HG03045 (cell line): ENCODE data around the gene LRRC10B.

ENCODE experiments used
- ATAC-seq: cut with Tn5 transposase; IDR thresholded peaks from one replicate; pipeline ENCODE4 v1.9.1; 2021; ENCODE audit warnings: mild to moderate bottlenecking, moderate library complexity; ENCODE audit not compliant: unreplicated experiment

LRRC10B gene

DNA sequence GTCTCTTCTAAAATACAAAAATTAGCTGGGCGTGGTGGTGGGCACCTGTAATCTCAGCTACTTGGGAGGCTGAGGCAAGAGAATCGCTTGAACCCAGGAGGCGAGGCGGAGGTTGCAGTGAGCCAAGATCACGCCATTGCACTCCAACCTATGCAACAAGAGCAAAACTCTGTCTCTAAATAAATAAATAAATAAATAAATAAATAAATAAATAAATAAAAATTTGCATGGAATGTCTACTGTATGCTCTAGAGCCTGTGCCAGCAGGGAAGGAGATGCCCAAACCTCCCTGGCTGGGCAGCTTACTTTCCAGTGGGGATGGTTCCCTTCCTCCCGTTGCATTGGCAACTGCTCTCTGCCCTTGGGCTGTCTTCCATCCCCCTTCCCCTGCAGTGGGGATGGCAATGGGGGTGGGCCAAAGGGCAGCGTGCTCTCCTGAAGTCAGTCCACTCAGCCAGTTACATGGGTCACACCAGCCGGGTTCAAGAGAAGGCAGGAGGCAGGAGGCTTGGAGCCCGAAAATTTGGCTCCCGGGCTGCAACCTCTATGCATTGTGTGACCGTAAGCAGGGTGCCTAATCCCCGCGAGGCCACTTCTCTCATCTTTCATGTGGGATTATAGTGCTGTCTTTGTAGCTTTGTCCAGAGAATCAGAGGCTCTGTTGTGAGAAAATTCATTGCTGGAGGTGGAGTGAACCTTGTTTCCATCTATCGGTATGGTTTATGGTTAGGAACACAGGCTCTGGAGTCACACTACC lies 1.4 kb upstream of the LRRC10B start:
- ATAC-seq, result no peak

DNA sequence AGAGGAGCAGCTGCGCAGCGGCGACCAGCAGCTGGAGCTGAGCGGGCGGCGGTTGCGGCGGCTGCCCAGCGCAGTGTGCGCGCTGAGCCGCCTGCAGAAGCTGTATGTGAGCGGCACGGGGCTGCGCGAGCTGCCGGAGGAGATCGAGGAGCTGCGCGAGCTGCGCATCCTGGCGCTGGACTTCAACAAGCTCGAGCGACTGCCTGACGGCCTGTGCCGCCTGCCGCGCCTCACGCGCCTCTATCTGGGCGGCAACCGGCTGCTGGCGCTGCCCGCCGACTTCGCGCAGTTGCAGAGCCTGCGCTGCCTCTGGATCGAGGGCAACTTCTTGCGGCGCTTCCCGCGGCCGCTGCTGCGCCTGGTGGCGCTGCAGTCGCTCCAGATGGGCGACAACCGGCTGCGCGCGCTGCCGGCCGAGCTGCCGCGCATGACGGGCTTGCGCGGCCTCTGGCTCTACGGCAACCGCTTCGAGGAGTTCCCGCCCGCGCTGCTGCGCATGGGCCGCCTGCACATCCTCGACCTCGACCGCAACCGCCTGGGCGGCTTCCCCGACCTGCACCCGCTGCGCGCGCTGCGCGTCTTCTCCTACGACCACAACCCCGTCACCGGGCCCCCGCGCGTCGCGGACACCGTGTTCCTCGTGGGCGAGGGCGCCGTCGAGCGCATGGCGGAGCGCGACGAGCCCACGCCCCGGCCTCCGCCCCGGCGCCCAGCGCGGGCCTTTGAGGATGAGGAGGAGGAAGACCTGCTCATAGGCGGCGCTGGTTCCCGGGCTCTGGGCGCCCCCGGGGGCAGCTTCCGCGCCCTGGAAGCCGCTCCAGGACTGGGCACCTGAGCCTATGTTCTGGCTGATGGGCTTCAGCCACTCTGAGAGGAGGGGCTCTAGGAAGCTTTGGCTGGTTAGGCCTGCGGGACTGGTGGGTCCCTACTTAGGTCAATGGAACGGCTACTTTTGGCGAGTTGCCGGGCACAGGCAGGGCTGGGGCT lies 787 bp downstream of the LRRC10B start:
- ATAC-seq, result no peak

DNA sequence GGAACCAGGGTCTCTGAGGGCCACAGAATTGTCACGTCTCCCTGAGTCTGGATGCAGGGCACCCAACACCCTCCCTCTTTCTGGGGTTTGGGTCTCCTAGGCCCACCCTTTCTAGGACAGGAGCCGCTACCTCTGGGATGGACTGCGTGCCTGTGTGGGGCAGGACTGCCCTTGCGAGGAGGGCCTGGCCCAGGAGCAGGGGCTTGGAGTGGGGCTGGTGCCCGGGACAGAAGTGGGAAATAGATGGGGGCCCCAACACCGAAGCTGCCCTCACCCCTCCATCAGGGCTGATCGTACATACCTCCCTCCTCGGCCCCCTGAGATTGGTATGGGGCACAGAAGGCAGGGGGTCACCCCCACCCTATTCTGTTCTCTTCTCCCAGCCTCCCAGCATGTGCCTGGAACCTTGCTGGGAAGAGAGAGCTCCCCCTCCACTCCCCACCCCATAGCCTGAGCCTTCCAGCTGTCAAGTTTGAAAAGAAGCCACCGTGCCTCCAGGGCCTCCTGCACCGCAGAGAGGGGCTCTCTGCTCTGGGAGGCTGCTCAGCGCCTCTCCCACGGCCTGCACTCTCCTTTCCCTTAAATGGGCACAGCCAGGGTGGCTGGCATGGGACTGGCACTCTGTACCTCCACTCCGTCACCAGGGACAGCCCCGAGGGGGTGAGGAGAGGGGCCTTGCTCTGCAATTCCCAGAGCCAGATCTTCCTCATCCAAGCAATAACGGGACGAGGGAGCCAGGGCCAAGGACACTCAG lies 1.8 kb downstream of the LRRC10B start:
- no peak for ATAC-seq

DNA sequence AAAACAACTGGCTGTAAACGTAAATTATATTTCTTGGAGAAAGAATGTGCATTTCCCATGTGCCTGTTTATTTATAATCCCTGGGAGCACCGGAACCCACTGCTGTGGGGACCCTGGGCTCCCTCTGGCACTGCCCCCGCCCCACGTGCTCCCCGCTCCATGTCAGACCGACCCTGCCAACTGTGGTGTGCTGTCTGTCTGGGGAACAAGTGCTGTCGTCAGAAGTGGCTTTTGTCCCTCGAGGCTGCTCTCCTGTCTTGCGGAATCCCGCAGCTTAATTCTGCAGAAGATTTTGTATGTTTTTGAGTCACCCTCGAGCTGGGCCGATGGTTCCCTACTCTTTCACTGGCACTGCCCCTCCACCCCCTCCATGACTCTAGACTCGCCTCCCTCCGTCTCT lies 2.4 kb downstream of the LRRC10B start:
- ATAC-seq, result no peak

DNA sequence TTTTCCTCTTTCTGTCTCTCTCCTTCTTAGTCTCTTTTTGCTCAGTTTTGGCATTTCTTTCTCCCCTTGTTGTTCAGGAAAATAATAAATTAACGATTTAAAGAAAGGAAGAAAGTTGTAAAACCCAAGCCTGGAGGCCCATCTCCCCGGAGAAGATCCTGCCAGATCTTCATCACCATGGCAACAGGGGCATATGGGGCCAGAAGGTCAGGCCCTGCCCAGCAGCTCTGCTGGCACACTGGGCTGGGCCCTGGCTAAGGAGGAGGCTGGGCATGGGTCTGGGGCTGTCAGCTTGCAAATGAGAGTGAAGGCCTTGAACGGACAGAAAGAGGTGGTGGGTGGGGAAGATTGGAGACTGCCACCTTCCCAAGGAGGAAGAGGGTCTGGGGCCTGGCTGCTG lies 2.8 kb downstream of the LRRC10B start:
- ATAC-seq, result no peak

DNA sequence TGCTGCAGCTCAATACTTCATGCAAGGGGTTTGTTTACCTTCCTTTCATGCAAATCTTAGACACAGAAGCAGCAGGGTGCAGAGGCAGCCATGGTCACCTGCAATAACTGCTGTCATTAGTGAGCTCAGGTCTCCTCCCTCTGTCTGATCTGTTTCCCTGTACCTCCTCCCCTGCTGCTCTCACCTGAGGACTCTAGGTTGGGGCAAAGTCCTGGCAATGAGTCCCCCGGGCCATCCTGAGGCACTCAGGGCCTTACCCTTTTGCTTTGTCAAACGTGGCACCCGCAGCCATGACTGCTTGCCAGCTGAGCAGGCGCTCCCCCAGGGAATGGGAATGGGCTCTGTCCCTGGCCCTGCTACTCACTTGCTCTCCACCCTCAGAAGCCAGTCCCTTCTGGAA lies 3.9 kb downstream of the LRRC10B start:
- no peak for ATAC-seq

DNA sequence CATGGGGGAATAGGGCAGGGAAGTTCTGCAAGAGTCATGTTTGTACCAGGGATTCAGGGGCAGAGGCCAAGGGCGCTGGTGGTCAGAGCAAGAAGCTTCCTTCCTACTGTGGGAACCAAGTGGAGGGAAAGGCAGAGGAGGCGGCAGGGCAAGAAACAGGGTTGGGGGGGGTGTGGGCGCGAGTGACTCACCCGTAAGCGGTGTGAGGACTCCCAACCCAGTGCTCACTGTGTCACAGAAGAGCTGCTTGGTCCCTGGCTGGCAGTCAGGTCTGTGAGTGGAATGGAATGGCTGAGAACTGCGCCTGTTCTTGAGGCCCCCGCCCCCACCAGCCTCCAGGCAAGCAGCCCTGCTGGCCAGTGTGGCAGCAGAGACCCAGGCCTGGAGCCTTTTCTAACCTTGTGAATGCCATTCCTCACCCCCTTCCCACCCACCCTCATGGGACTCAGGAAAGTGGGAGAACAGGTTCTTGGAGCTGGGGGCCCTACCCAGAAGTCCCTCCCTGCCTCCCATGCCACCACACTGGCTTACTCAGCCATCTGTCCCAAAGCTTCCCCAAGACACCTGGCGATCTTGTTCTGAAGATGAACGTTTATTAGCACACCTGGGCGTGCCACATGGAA lies 4.7 kb downstream of the LRRC10B start:
- no peak for ATAC-seq

DNA sequence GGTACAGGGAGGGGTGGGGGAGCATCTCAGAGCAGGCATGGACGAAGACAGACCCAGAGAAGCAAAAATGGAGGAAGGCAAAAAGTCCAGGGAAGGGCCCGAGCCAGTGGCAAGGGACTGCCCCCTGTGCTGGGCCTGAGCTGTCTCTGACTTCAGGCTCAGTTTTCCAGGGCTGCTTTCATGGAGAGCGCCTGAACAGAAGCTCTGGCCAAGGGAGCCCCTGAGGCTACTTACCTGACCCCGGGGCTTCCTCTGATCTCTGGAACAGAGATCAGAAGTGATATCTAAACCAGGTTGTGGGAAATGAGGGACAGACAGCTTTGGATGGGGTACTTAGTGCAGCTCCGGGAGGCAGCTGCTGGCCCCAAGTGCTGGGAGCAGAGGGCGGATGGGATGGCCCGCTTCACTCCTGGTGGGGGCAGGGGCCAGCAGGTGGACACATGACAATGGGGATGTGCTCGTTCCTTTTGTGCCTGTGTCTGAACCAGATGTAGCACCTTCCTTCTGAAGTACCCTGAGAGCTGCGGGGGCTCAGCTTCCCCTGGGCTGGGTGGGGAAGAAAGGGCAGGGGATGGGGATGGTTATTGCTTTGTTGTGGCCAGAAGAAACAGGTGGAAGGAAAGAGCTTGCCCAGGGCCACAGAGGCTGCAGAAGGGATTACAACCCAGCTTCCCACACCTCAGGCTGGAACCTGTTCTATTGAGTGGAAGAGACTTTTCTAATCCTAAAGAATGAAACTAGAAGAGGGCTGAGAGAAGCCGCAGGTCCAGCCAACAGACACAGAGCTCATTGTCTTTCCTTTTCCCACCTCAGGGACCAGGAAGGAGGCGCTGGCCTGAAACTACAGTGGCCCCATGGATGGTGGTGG lies 5.7 kb downstream of the LRRC10B start:
- ATAC-seq, result no peak

DNA sequence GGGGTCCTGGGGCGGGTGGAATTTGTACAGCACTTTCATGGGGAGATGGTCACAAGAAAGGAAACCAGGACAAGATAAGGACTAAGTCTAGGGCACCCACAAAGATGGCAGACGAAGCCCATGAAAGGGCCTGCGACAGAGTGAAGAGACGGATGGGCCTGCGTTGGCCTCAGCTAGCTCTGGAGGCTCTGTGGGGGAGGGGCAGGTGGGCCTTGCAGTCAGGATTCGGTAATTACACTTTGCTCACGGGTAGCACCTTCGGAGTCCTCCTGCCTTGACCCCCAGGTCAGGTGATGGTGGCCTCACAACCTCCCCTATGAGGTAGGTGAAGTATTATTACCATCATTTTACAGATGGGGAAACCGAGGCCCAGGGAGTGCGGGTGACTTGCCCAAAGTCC lies 7.1 kb downstream of the LRRC10B start:
- ATAC-seq, result no peak

DNA sequence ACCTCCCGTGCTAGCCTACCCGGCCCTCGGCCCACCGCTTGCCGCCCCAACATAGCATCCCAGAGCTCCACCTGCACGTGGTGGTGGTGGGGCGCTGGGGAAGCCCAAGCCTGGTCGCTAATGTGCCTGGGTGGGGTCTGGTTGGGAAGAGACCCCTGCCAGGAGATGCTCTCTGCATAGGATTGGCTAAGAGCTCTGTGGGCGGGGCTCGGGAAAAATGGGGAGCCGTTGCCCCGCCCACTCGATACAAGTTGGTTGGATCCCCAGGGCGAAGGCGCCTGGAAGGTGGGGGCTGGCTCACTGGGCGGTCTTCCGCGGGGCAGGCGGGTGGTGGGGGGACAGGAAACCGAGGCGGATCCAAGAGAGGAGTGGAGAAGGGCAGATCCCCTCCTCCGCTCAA lies 7.6 kb downstream of the LRRC10B start:
- no peak for ATAC-seq

DNA sequence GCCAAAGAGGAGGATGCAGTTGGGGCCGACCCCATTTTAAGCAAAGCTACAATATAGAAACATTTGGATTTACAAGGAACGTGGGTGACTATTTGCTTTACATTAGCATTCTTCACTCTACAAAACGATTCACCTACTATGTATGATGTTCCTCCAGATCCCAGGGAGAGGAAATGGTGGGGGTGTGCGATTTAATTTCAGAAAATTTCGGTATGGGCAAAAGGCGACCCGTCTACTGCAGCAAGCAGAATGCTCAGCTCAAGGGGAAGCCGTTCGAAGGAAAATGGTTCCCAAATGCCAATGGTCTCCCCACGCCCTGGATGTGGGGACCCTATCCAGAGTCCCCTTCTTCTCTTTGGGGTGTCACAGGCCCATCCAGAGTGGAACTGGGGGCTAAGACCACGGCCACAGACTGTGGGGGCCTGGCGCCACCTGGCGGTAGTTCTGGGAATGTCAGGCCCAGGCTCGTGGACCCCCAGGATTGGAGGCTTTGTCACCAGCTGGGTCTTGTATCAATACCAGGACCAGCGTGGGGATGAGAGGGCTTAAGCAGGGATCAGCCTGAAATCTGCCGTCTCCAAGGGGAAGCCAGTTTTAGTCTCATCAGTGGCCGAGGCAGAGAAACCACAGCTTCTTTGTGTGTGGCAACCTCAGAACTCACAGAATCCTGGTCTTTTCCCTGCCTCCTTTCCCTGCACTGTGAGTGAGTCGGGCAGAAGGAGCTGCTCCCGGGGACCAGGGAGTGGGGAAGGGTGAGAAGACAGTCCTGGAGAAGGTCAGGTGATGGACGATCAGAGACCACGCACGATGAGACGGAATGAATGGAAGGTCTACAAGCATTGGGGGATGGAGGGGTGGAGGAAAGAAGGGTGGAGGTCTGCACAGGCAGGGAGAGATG lies 8.4 kb downstream of the LRRC10B start:
- ATAC-seq, result no peak

DNA sequence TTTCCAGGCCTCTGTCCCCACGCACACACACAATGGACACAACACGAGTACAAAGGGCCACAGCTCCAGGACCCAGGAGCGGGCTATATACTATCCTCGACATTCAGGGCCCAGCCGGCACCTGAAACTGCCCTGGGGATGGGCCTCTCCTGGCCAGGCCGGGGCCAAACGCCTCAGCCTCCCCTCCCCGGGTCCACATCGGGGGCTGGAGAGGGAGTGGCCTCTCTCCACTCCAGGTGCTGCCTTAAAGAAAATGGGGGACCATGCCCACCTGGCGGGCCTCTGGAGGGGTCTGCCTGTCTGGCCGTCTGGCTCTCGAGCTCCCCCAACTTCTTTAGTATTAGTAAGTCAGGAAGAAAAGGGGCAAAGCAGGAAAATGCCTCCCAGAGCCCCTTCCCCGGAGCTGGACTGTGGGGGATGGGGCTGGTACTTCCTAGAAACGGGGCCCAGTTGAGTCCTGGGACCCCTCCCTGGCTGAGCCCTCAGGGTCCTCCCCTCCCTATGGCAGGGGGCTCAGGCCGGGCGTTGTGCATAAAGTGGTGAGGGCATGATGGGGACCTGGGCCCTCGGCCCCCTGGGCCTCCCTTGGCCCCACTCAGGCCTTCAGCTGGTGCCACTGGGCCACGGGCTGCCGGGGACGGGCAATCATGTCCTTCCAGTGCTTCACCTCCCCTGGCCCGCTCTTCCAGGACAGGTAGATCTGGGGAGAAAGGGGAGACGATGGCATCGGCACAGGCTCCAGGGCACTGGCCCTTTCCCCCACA lies 9.7 kb downstream of the LRRC10B start:
- no peak for ATAC-seq

DNA sequence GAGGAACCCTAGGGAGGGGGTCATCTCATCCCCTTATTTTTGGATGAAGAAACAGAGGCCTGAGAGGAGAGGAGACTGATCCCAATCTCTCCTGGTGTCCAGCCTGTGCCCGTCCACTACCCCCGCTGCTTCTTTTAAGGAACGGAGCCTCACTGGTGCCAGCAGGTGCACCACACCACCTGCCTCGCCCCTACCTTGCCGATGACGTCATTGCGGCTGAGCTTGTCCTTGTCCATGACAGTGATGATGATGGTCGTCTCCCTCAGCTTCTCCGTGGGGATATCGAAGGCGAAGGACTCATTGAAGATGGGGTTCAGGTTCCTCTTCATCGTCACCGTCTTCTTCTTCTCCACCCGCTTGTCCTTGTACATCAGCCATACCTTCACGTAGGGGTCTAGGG lies 14.3 kb downstream of the LRRC10B start:
- ATAC-seq, result no peak

DNA sequence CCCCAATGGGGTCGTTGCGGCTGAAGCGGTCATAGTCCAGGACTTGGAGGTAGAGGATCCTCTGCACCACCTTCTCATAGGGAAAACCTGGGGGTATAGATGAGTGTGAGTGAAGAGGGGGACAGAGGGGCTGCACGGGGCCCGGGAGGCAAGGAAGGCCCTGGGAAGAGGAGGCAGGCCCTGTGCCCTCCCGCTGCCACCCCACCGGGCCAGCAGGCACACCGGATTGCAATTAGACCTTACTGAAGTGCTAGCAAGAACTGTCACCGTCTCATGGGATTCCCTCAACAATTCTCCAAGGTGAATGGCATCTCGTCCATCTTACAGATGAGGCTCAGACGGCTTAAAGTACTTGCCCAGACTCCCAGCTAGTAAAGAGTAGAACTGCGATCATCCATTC lies 15.9 kb downstream of the LRRC10B start:
- no peak for ATAC-seq

DNA sequence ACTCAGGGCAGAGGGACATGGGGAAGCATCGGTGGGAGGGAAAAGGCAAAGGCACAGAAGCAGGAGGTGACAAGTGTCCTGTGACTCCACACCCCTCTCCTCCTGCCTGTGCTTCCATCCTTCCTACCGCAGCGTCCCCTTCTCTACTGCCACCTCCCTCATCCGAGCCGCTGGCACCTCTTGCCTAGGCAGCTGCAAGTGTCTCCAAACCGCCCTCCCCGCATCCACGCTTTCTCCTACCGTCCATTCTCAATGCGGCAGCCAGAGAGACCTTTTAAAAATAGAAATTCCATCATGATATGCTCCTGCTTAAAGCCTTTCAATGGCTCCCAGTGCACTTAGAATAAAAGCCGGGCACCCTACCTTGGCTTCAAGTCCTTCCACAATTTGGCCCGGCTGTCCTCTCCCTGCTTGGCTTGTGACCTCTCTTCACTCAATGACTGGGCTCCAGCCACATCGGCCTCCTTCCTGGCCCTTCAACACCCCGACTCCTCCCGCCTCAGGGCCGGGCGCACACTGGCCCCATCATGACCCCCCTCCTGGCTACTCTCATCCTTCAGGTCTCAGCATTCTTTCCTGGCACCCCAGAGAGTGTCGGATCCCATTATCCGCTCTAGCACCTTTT lies 16.5 kb downstream of the LRRC10B start:
- no peak for ATAC-seq

DNA sequence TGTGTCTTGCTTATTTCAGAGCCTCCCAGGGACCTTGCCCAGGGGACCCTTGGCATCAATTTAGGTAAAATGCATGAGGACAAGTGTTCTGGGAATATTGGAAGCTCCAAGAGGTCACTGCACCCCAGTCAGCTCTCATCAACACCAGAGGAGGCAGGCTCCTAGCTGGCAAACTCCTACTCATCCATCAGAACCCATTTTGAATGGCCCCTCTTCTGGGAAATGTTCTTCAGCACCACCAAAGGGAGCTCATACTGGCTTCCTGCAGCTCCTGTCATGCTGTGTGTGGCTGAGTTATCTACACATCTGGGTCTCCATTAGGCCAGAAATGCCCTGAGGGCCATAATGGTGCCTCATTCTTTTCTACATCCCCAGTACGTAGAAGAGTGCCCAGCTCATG lies 17.7 kb downstream of the LRRC10B start:
- ATAC-seq, result no peak

DNA sequence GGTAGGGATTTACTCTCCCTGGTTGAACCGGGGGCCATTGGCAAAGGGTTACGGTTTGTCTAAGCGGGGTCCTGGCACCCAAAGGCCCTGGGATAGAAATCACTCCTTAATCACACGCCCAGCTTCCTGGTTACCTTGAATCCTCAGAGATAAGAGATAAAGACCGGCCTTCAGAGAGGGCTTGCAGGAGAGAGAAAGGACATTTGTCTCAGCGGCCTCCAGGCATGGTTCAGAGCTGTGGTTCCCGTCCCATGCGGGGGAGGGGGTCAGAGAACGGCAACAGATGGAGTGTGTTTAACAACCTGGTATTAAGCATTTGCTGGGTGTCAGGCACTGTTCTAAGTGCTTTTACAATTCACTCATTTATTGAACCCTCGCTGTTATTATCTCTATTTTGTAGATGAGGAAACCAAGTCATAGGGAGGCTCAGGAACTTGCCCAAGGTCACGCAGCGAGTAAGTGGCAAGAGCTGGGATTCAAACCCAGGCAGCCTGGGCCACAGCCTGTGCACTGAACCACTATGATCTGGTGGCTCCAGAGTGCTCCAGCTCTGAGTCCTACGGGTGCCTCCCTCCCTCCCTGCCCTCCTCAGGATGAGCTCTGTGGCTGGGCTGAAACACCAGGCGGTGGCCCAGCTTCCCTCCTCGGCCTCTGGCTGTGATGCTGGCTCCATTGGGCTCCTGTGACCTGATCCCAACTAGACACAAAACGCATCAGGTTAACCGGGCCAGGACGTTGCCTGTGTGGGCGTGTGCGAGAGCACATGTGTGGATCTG lies 18.6 kb downstream of the LRRC10B start:
- no peak for ATAC-seq
